GM13977 (cell line): ENCODE results near the gene UNC5A.

ENCODE experiments used
- DNase-seq: peaks from one replicate; pipeline ENCODE4 v3.0.0; 2012; ENCODE audit warnings: low spot score
- in situ Hi-C: fragments of 300-500 bp; cut with MboI; formaldehyde crosslinking; loops from one replicate; pipeline ENCODE4 v1.12.0; 2022; ENCODE audit warnings: low sequenced_read_pairs, low pct_unique_long_range_greater_than_20kb, mixed read lengths, inconsistent platforms; ENCODE audit not compliant: unreplicated experiment
- TF ChIP-seq, protein P1 (sequence below): IDR thresholded peaks from 2 replicates; pipeline ENCODE4 v1.5.1; 2012; ENCODE audit warnings: mild to moderate bottlenecking, control low read depth; ENCODE audit not compliant: insufficient read depth; ENCODE audit errors: extremely low read depth, missing control alignments

Gene UNC5A

DNA sequence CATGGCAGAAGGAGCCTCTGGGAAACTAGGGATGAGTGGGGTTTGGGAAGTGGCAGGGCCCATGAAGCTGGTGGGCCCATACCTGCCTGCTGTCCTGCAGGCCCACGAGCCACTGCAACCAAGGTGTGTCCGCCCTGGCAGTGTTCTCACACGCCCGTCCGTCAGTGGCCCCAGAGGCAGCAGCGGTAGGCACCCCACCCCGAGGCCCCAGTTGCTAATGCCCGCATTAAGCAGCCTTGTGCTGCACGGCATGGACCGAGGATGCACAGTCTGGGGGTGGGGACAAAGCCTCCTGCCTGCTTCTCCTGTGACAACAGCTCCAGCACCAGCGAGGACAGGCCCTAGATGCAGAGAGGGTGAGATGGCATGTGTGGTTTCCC, 47.5 kb downstream of the UNC5A start:
- in situ Hi-C loops, result no loop called here
- no peak for DNase-seq
- TF ChIP-seq, protein P1, sequence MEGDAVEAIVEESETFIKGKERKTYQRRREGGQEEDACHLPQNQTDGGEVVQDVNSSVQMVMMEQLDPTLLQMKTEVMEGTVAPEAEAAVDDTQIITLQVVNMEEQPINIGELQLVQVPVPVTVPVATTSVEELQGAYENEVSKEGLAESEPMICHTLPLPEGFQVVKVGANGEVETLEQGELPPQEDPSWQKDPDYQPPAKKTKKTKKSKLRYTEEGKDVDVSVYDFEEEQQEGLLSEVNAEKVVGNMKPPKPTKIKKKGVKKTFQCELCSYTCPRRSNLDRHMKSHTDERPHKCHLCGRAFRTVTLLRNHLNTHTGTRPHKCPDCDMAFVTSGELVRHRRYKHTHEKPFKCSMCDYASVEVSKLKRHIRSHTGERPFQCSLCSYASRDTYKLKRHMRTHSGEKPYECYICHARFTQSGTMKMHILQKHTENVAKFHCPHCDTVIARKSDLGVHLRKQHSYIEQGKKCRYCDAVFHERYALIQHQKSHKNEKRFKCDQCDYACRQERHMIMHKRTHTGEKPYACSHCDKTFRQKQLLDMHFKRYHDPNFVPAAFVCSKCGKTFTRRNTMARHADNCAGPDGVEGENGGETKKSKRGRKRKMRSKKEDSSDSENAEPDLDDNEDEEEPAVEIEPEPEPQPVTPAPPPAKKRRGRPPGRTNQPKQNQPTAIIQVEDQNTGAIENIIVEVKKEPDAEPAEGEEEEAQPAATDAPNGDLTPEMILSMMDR, result no peak

DNA sequence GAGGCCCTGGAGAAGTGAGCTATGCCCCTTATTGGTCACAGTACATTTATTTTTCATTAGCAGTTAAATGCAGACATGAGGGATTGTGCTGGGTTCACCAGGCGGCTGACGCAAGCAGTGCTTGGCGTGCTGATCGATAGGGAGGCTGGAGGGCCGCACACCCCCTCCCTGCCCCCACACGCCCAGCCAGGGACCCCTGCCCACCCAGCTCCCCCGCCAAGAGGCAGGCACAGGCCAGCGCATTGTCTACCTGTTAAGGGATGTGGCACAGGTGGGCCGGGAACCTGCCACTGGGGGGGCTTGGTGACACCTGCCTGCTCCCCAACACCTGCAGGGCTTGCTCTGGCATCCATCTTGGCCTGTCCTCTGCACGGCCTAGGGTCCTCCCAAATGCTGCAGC, 49.6 kb downstream of the UNC5A start:
- in situ Hi-C loops, result no loop called here
- DNase-seq, result no peak
- TF ChIP-seq, protein P1, result no peak

DNA sequence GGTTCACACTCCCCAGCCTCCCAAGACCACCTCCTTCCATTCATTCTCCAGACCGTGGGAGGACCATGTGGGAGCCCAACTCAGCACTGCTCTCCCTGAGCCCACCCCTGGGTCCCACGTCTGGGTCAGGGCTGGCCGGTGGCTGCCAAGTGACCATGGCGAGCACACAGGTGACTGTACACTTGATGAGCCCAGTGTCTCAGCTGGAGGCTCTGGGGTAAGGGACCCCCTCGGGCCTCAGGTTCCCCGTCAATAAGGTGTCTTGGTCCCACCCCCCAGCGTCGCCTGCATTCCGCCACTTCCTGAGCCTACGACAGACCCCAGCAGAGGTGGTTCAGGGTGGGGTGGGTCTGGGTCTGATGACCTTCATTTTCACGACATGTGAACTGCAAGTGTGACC, 50.0 kb downstream of the UNC5A start:
- DNase-seq, result no peak
- TF ChIP-seq, protein P1, result no peak
- in situ Hi-C loops, result no loop called here

DNA sequence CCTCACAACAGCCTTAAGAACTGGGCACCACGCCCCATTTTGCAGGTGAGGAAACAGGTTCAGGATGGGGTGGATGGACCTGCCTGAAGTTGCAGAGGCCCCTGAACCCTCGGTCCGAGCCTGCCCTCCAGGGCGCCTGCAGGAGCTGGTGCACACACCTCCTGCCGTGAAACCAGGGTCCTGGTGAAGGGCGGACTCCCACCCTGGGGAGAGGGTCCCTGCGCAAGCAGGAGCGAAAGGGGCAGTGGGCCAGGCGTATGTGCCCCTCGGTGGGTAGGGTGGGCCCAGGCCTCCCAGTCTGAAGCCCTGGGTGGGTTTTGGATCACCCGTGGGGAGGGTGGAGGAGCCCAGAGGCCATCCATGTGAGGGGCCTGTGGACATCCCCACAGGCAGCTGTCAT, 50.9 kb downstream of the UNC5A start:
- TF ChIP-seq, protein P1, result no peak
- no peak for DNase-seq
- in situ Hi-C loops, result no loop called here

DNA sequence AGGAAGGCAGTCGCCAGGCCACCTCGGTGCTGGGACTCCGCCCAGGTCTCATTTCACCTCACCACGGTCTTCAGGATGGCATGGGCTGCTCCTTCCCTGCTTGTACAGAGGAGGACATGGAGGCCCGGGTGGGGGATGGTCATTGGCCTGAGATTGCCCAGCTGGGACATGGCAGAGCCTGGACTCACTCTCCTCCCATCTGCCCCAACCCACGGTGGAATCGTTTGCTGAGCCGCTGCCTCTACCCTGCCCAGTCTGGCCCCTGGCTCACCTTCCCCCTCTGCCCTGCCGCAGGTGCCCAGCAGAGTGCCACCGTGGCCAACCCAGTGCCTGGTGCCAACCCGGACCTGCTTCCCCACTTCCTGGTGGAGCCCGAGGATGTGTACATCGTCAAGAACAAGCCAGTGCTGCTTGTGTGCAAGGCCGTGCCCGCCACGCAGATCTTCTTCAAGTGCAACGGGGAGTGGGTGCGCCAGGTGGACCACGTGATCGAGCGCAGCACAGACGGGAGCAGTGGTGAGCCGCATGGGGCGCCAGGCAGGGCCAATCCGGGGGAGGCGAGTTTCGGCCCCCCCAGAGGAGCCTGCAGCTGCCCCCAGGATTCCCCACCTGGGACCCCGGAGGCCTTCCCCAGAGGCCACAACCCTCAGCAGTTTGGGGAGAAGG, 52.1 kb downstream of the UNC5A start:
- in situ Hi-C loops, result no loop called here
- TF ChIP-seq, protein P1, result no peak
- DNase-seq, result no peak

DNA sequence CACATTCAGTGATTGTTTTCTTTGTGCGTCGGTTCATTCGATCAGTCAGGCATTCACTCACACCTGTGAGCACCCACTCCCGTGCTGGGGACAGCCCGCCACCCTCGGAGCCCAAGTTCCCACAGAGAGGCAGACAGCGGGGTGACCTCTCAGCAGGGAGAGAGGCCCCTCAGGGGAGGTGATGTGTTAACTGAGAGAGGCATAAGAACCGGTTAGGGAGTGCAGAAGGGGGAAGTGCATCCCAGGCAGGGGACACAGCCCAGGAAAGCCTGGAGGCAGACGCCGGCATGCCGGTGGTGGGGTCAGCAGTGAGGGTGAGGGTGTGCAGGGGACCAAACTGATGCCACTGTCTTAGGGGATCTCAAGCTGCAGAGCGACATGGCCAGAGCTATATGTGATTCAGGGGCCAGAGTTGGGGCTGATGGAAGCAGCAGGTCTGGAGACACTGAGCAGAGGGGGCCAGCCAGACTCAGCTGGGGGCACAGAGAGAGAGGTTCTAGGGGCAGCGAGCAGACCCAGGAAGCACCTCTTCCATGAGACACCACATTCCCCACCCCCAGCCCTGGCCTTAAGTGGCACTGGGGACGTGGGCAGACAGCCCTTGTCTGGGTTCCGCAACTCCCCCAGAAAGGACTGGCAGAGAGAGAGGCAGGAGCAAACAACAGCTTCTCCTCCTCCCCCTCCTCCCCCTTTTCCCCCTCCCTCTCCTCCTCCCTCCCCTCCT, 52.8 kb downstream of the UNC5A start:
- DNase-seq, result no peak
- TF ChIP-seq, protein P1, result no peak

DNA sequence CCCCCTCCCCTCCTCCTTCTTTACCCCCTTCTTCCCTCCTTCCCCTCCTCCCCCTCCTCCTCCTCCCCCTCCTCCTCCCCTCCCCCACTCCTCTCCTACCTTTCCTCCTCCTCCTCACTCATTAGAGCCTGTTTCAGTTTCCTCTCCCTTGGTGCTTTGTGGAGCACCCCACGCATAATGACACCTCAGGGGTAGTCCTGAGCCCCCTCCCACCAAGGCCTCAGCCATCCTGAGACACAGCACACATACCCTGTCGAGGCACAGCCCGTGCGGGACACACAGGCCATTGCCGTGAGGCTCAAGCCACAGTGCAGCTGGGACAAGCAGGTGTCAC, 53.4 kb downstream of the UNC5A start:
- in situ Hi-C loops, result no loop called here
- TF ChIP-seq, protein P1, result no peak

More for the DNA sequence above, 52.8 kb downstream of the UNC5A start:
- in situ Hi-C loops, result no loop called here

More for the DNA sequence above, 53.4 kb downstream of the UNC5A start:
- DNase-seq, result no peak
